Ovary (tissue), 3 donors: ENCODE results near the gene COL18A1.

Experiments used
- CTCF ChIP-seq, 3 donors: fragments of 450-650 bp in 2 of 3; fragments of 200-600 bp in 1 of 3; IDR thresholded peaks; one replicate each; pipeline versions ENCODE4 v1.5.1 to v1.8.0; 2016 to 2022; ENCODE audit warnings: antibody characterized with exemption in 3 of 3, mild to moderate bottlenecking in 1 of 3
- EP300 ChIP-seq: sonication (generic); formaldehyde crosslinking; IDR thresholded peaks from one replicate; pipeline ENCODE4 v1.6.1; 2017; ENCODE audit warnings: antibody characterized with exemption
- POLR2A ChIP-seq: fragments of 450-650 bp; IDR thresholded peaks from one replicate; pipeline ENCODE4 v1.6.1; 2017; ENCODE audit warnings: antibody characterized with exemption, mild to moderate bottlenecking, moderate library complexity
- donor health status: DM: no; HTN: no; CAD: no.

- TF ChIP-seq CTCF (IDR thresholded peaks at IDR 0.05) (no peak), EP300 (no peak), POLR2A (no peak)
Measured at GRCh38 chr21:45551316-45551715, 146.4 kb downstream of the COL18A1 start.
